ENCODE results near the gene ZBTB20. TPM values are rescaled to one million over a fixed set of nuclear protein-coding genes. Genes with fewer than 3 reads are reported as not detected.

Gene ZBTB20
- total and polyA plus RNA-seq, 2 of the 4 experiments (the other 2 are of a cell fraction), result 0.75 to 14.7 TPM

DNA sequence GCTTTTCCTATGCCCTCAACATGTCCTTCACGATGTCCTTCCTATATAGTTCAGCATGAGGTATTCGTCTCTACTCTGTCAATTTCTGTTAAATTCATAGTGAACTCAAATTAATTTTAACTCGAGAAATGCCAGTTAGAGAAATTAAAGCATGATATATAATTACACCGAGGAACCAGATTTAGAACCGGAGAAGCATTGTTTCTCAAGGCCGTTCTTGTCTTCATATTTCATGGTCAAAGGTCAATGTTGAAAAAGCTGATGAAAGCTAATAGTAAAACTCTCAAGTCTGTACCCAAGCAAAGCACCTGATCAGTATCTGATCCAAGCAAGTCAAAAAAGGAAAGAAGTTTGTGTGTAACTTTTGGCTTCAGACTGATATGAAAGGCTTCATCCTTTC lies 163.8 kb downstream of the ZBTB20 start:
- dilution Hi-C loops (cut with HindIII; ENCODE audit: low sequenced_read_pairs, unreplicated experiment), result no loop called here

More for the DNA sequence above, 163.8 kb downstream of the ZBTB20 start:
- Histone ChIP-seq H3K14ac (replicated peaks; ENCODE audit: low read depth, low read length) (no peak overlapping the region), H3K23ac (ENCODE audit: low read depth, low read length) (no peak overlapping the region), H2AFZ (replicated peaks; ENCODE audit: low read length, poor library complexity) (no peak overlapping the region), H3K4me1 (ENCODE audit: control insufficient read depth, insufficient read depth, low read length) (no peaks in the 10 kb centered on the region), H3K9me1 (ENCODE audit: insufficient read depth, low read length) (no peaks in the 10 kb centered on the region), H3K9me3 (ENCODE audit: control insufficient read depth, insufficient read depth, low read length) (no peaks in the 10 kb centered on the region), H2AK9ac (replicated peaks; ENCODE audit: low read depth, low read length, poor library complexity) (no peak overlapping the region), H2AK5ac (ENCODE audit: low read depth, low read length) (no peak overlapping the region), H3K4me3 (ENCODE audit: insufficient read depth, low read depth, low read length) (no peak overlapping the region), H4K20me1 (ENCODE audit: insufficient read depth, low read length) (no peaks in the 10 kb centered on the region), H3K4ac (ENCODE audit: low read depth, low read length) (no peak overlapping the region), H2BK5ac (ENCODE audit: low read depth, low read length, poor library complexity, severe bottlenecking) (no peak overlapping the region), H3K27ac (ENCODE audit: insufficient read depth, low read length) (no peak overlapping the region), H4K5ac (ENCODE audit: low read depth, low read length) (no peak overlapping the region), H2BK120ac (ENCODE audit: low read depth, low read length) (no peak overlapping the region), H2BK15ac (ENCODE audit: low read depth, low read length) (no peak overlapping the region), H3K18ac (ENCODE audit: low read depth, low read length) (no peak overlapping the region), H4K91ac (ENCODE audit: insufficient read depth, low read depth, low read length) (no peak overlapping the region), H3K79me1 (ENCODE audit: low read depth in 1 of 2, low read length in 2 of 2) (no peaks in the 10 kb centered on the region), H3K4me2 (ENCODE audit: low read depth, low read length) (no peak overlapping the region), H3K36me3 (ENCODE audit: control insufficient read depth, insufficient read depth, low read length) (no peaks in the 10 kb centered on the region), H3K56ac (ENCODE audit: extremely low read depth, insufficient read depth, low read length) (no peak overlapping the region), H2BK20ac (ENCODE audit: low read depth, low read length) (no peak overlapping the region), H4K8ac (ENCODE audit: low read depth in 2 of 2, low read length in 2 of 2) (no peak overlapping the region), H3K27me3 (ENCODE audit: control insufficient read depth, insufficient read depth, low read length) (no peaks in the 10 kb centered on the region), H3K9ac (ENCODE audit: low read depth, low read length) (no peak overlapping the region)
- intact Hi-C loops (cut with micrococcal nuclease) (no loop called here), in situ Hi-C loops (cut with MboI; ENCODE audit: low sequenced_read_pairs) (no loop called here)
- CTCF ChIA-PET, result no interaction called here
- DNase-seq, result no peak
- no CpG with 5 or more reads among the region's 6 CpGs for WGBS, 2 experiments (ENCODE audit: extremely low coverage in 2 of 2, insufficient read length in 1 of 2)
- BruUV-seq (replicated peaks), result no TSS peak
- POLR2A ChIA-PET (ENCODE audit: unreplicated experiment), result no interaction called here
- TF ChIP-seq FOS (IDR thresholded peaks at IDR 0.05; ENCODE audit: low read depth, low read length) (no peak), MAZ (IDR thresholded peaks at IDR 0.05; ENCODE audit: borderline replicate concordance, low read depth, low read length) (no peak), RFX5 (IDR thresholded peaks at IDR 0.05; ENCODE audit: low read depth, low read length) (no peak), BHLHE40 (IDR thresholded peaks at IDR 0.05; ENCODE audit: low read depth, low read length) (no peak), NFE2L2 (IDR thresholded peaks at IDR 0.05; ENCODE audit: low read depth, low read length) (no peak), MAFK (IDR thresholded peaks at IDR 0.05; ENCODE audit: low read depth, low read length) (no peak), CEBPB (IDR thresholded peaks at IDR 0.05; ENCODE audit: low read depth, low read length) (no peak), MXI1 (IDR thresholded peaks at IDR 0.05; ENCODE audit: borderline replicate concordance, low read depth, low read length) (no peak)
- TF ChIP-seq, protein P1, sequence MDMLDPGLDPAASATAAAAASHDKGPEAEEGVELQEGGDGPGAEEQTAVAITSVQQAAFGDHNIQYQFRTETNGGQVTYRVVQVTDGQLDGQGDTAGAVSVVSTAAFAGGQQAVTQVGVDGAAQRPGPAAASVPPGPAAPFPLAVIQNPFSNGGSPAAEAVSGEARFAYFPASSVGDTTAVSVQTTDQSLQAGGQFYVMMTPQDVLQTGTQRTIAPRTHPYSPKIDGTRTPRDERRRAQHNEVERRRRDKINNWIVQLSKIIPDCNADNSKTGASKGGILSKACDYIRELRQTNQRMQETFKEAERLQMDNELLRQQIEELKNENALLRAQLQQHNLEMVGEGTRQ (IDR thresholded peaks at IDR 0.05; ENCODE audit: low read depth, low read length), result no peak
- TF ChIP-seq, protein P2, sequence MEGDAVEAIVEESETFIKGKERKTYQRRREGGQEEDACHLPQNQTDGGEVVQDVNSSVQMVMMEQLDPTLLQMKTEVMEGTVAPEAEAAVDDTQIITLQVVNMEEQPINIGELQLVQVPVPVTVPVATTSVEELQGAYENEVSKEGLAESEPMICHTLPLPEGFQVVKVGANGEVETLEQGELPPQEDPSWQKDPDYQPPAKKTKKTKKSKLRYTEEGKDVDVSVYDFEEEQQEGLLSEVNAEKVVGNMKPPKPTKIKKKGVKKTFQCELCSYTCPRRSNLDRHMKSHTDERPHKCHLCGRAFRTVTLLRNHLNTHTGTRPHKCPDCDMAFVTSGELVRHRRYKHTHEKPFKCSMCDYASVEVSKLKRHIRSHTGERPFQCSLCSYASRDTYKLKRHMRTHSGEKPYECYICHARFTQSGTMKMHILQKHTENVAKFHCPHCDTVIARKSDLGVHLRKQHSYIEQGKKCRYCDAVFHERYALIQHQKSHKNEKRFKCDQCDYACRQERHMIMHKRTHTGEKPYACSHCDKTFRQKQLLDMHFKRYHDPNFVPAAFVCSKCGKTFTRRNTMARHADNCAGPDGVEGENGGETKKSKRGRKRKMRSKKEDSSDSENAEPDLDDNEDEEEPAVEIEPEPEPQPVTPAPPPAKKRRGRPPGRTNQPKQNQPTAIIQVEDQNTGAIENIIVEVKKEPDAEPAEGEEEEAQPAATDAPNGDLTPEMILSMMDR (conservative IDR thresholded peaks at IDR 0.05; ENCODE audit: low read depth, low read length), result no peak
- no peak for ATAC-seq (ENCODE audit: low read depth)

All from IMR-90 (cell line).